KOPT-K1 (cell line): ENCODE results near the gene CD24.
"Not testable (repeated sequence)": the region's sequence is repeated elsewhere in the genome, so short reads cannot be mapped to it uniquely, and the experiment has no call there.

Experiments used
- H3K27ac ChIP-seq: fragments of 200-600 bp; sonication (generic); 2 replicates; pipeline ENCODE4 v1.5.1; 2016; ENCODE audit warnings: antibody characterized with exemption, mild to moderate bottlenecking, low read depth, low read length; ENCODE audit not compliant: poor library complexity, severe bottlenecking
- H3K36me3 ChIP-seq: fragments of 200-600 bp; sonication (generic); 2 replicates; pipeline ENCODE4 v1.5.1; 2017; ENCODE audit warnings: antibody characterized with exemption, mild to moderate bottlenecking, low read length, moderate library complexity; ENCODE audit not compliant: insufficient read depth
- H3K9me3 ChIP-seq: fragments of 200-600 bp; sonication (generic); 2 replicates; pipeline ENCODE4 v1.5.1; 2017; ENCODE audit warnings: antibody characterized with exemption, low read length, mild to moderate bottlenecking; ENCODE audit not compliant: insufficient read depth, poor library complexity, severe bottlenecking

The CD24 gene

DNA sequence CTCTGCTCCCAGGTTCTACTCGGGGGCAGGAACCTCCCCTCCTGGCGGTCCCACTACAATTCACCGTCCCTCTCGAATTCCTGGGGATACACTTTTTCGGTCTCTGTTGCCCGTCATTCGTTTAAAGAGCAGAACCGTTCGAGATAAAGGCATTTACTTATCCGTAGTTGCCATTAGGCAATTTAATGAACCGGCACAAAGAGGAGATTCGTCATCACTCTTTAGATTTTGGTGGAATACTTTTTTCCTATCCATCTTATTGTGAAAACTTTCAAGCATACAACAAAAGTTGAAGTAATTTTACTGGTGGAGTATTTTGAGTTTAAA lies 1.2 kb upstream of the CD24 start:
- H3K9me3 ChIP-seq: no peaks in the 10 kb centered on the region
- H3K27ac ChIP-seq: no peak overlapping the region
- no peaks in the 10 kb centered on the region for H3K36me3 ChIP-seq

GRCh38 chr6:106974999-106975737 lies 639 bp upstream of the CD24 start:
- Histone ChIP-seq H3K27ac (no peak overlapping the region), H3K9me3 (no peaks in the 10 kb centered on the region), H3K36me3 (no peaks in the 10 kb centered on the region)

- no peaks in the 10 kb centered on the region for H3K9me3 ChIP-seq
- no peak overlapping the region for H3K27ac ChIP-seq
- no peaks in the 10 kb centered on the region for H3K36me3 ChIP-seq
Measured at GRCh38 chr6:106973836-106974335, 643 bp downstream of the CD24 start.

- Histone ChIP-seq H3K36me3 (no peaks in the 10 kb centered on the region), H3K27ac (no peak overlapping the region), H3K9me3 (no peaks in the 10 kb centered on the region)
Measured at GRCh38 chr6:106973018-106973835, 1.3 kb downstream of the CD24 start.

DNA sequence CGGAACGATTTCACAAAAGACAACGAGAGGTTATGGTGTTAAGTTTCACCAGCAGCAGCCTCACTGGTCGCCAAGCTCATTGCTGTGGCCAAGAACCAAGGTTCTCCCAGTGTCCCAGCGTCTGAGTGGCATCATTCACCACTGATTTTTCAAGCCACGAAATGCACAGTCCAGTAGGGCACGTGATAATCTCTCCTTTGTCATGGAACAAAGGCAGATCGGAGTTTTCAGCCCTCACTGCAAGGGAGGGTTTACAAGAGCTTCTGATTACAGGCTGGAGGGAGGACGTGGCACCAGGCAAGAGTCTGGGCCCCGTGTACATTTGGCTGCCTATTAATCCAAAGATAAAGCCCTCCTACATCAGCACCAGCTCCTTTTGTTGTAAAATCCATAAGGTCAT lies 2.0 kb downstream of the CD24 start:
- no peaks in the 10 kb centered on the region for H3K36me3 ChIP-seq
- H3K9me3 ChIP-seq: no peaks in the 10 kb centered on the region
- H3K27ac ChIP-seq: no peak overlapping the region

DNA sequence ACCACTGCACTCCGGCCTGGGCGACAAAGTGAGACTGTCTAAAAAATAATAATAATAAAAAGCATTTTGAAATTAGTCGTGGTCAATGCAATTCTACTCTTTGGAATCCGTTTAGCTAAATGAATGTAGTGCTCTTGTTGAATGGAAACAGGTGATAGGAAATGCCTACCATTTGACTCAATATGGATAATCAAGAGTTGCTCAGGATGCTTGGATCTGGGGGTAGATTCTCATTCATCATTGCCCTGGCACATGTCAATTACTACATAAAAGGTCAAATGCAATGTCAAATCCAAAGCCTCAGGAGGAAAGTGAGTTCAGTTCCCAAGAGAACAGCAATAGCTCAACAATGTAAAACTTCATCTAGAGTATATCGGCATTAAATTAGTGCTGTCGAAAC lies 3.8 kb downstream of the CD24 start:
- H3K36me3 ChIP-seq, H3K27ac ChIP-seq, H3K9me3 ChIP-seq: not testable (repeated sequence)

DNA sequence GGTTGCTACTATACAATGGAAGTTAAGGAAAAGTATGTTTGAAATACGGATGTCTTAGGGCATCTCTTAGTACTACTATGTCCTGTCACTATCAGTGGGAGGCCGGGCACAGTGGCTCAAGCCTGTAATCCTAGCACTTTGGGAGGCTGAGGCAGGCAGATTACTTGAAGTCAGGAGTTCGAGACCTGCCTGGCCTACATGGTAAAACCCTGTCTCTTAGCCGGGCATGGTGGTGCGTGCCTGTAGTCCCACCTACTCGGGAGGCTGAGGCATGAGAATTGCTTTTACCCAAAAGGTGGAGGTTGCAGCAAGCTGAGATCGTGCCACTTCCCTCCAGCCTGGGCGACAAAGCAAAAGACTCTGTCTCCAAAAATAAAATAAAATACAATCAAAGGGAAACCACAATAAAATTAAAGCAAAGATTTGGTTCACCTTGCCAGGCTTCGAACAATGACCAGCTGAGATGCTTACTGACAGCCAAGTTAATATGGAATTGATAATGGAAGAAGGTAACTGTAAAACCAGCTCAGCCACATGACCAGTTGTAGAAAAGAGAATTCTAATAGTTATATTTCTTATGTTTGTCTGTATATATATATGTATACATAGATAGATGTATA lies 6.5 kb downstream of the CD24 start:
- Histone ChIP-seq H3K36me3 (no peaks in the 10 kb centered on the region), H3K9me3 (no peaks in the 10 kb centered on the region), H3K27ac (no peak overlapping the region)

GRCh38 chr6:106966671-106967640 lies 7.6 kb downstream of the CD24 start:
- Histone ChIP-seq H3K9me3 (no peaks in the 10 kb centered on the region), H3K27ac (no peak overlapping the region), H3K36me3 (no peaks in the 10 kb centered on the region)

GRCh38 chr6:106966229-106966628 lies 8.3 kb downstream of the CD24 start:
- no peak overlapping the region for H3K27ac ChIP-seq

DNA sequence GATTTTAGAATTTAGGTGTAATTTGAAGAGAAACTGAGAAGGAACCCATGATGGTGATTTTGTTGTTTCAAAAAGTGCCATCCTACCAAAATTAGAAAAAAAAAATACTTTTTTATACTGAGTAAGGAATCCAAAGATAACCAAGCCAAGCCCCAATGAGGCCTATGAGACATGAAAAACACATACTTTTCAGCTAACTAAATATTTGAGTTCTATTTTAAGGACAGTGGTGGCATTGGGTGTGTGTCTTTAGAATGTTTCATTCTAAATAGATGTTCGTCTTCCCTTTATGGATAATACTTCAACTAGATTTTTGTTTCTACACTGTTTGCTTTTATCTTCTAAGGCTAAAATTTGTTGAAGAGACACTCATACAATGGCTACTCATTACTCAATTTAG lies 9.6 kb downstream of the CD24 start:
- Histone ChIP-seq H3K36me3 (no peaks in the 10 kb centered on the region), H3K9me3 (no peaks in the 10 kb centered on the region), H3K27ac (no peak overlapping the region)

More at GRCh38 chr6:106966229-106966628, 8.3 kb downstream of the CD24 start:
- no peaks in the 10 kb centered on the region for H3K9me3 ChIP-seq
- H3K36me3 ChIP-seq: no peaks in the 10 kb centered on the region

GRCh38 chr6:106964099-106964498 lies 10.4 kb downstream of the CD24 start:
- Histone ChIP-seq H3K36me3 (no peaks in the 10 kb centered on the region), H3K27ac (no peak overlapping the region), H3K9me3 (no peaks in the 10 kb centered on the region)

DNA sequence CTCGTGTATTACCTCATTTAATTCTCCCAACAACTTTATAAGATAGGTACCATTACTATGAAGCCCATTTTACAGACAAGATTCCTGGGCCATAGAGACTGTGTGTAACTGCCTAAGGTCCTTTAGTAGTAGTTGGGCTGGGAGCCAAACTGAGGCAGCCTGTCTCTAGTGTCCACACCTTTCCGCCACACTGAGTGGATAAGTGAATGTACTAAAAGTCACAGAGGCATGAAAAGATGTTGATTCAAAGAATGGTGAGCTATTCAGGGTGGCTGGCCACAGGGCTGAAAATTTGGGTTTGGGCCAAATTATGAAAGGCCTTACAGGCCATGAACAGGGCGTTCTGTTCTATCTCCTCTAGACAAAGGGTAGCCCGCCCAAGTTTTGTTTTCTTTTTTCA lies 11.0 kb downstream of the CD24 start:
- no peaks in the 10 kb centered on the region for H3K9me3 ChIP-seq
- no peaks in the 10 kb centered on the region for H3K36me3 ChIP-seq
- H3K27ac ChIP-seq: no peak overlapping the region

DNA sequence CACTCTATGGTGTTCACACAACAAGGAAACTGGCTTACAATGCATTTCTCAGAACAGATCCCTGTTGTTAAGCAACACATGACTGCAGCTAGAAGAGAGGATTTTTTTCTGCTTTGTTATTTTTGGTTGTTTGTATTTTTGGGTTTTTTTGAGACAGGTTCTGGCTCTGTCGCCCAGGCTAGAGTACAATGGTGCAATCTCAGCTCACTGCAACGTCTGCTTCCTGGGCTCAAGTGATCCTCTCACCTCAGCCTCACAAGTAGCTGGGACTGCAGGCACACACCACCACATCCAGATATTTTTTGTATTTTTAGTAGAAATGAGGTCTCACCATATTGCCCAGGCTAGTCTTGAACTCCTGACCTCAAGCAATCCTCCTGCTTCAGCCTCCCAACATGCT lies 12.7 kb downstream of the CD24 start:
- Histone ChIP-seq H3K27ac (no peak overlapping the region), H3K36me3 (no peaks in the 10 kb centered on the region), H3K9me3 (no peaks in the 10 kb centered on the region)

DNA sequence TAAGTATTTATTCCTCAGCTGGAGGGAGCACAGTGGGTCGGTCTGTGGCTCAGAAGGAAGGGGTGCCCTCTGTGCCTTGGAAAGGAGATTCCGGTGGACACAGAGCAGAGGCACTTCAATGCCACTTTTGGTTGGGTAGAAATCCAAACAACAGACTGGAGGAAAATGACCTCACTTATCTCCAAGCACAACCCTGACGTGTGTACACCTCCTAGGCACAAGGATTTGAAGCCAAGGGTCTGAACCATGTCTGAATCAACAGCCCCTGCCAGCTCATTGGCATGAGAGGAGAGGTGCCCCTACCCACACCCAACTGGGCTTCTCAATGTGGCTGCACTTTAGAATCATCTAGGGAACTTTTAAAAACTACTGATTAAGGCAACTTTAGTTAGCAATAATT lies 13.4 kb downstream of the CD24 start:
- H3K9me3 ChIP-seq: no peaks in the 10 kb centered on the region
- no peaks in the 10 kb centered on the region for H3K36me3 ChIP-seq
- H3K27ac ChIP-seq: no peak overlapping the region
